Tibial nerve (tissue), 4 donors: Measurements from ENCODE around the gene CHST2. TPM values are rescaled to one million over a fixed set of nuclear protein-coding genes. Genes with fewer than 3 reads are reported as not detected.

ENCODE experiments used
- DNase-seq, 2 donors: peaks; one replicate each; pipeline ENCODE4 v3.0.0-alpha.2; 2019; ENCODE audit warnings: low spot score in 2 of 2
- H3K27ac ChIP-seq, 4 donors: fragments of 200-600 bp; sonication (generic) in 3 of 4; one replicate each; pipeline ENCODE4 v1.5.1; 2017 to 2019; ENCODE audit warnings: mild to moderate bottlenecking in 1 of 4
- H3K27me3 ChIP-seq, 2 donors: fragments of 200-600 bp; sonication (generic) in 1 of 2; one replicate each; pipeline versions ENCODE4 v1.5.1 to v1.6.0; 2017 to 2019
- H3K36me3 ChIP-seq, 3 donors: fragments of 200-600 bp; sonication (generic); one replicate each; pipeline ENCODE4 v1.5.1; 2018 to 2019
- H3K4me1 ChIP-seq, 4 donors: fragments of 200-600 bp; sonication (generic) in 3 of 4; one replicate each; pipeline ENCODE4 v1.5.1; 2017 to 2019
- H3K4me3 ChIP-seq, 4 donors: fragments of 200-600 bp; sonication (generic) in 3 of 4; one replicate each; pipeline ENCODE4 v1.5.1; 2017 to 2019; ENCODE audit warnings: mild to moderate bottlenecking in 1 of 4, moderate library complexity in 1 of 4
- H3K9me3 ChIP-seq, 4 donors: fragments of 200-600 bp; sonication (generic) in 3 of 4; one replicate each; pipeline ENCODE4 v1.5.1; 2017 to 2019
- CTCF ChIP-seq, 5 experiments: fragments of 200-600 bp in 3 of 5; fragments of 450-650 bp in 2 of 5; sonication (generic) in 3 of 5; IDR thresholded peaks; one replicate each; pipeline ENCODE4 v1.5.1; 2016 to 2019; ENCODE audit warnings: antibody characterized with exemption in 5 of 5, mild to moderate bottlenecking in 3 of 5, moderate library complexity in 2 of 5
- EP300 ChIP-seq, 2 donors: sonication (generic); formaldehyde crosslinking; IDR thresholded peaks; one replicate each; pipeline ENCODE4 v1.6.1; 2017; ENCODE audit warnings: antibody characterized with exemption in 2 of 2, mild to moderate bottlenecking in 1 of 2
- POLR2A ChIP-seq, 2 donors: fragments of 450-650 bp; IDR thresholded peaks; one replicate each; pipeline ENCODE4 v1.6.1; 2017; ENCODE audit warnings: antibody characterized with exemption in 2 of 2, mild to moderate bottlenecking in 2 of 2, moderate library complexity in 2 of 2
- WGBS, 2 donors: methylation state at CpG; one replicate each; pipeline ENCODE4 v1.1.5; 2018; 5-methylcytosine and 5-hydroxymethylcytosine counted together
- total RNA-seq, 4 donors: library from RNA; depleted of rRNA; stranded (reverse); fragments of >200 nt; gene quantifications; one replicate each; pipeline ENCODE4 v1.1.0, GENCODE V29; 2016

CHST2 gene
- total RNA-seq, 4 donors from 2014 or later, result 14.7 to 33.7 (median 18.8) TPM

- WGBS, 2 donors, result 48 to 56% methylated on average over 9 of the region's 9 CpGs
- Histone ChIP-seq H3K9me3 (no peaks in the 10 kb centered on the region), H3K36me3 (no peaks in the 10 kb centered on the region), H3K27me3 (peaks cover 0 to 17% of the 10 kb centered on the region in 2 donors), H3K4me3 (no peak overlapping the region), H3K27ac (no peak overlapping the region), H3K4me1 (peaks cover 0 to 14% (median 0%) of the 10 kb centered on the region in 4 donors)
- DNase-seq, result no peak
- no peak for TF ChIP-seq EP300 (IDR thresholded peaks at IDR 0.05)
- TF ChIP-seq CTCF (IDR thresholded peaks at IDR 0.05), result no peak
Measured at GRCh38 chr3:143124601-143125520, 5.3 kb downstream of the CHST2 start.

- no peaks in the 10 kb centered on the region for H3K36me3 ChIP-seq
- WGBS, 2 donors, result 80 to 84% methylated on average over 3 of the region's 3 CpGs
- no peak for DNase-seq
- H3K4me1 ChIP-seq, result no peaks in the 10 kb centered on the region
- no peak overlapping the region for H3K27ac ChIP-seq
- no peaks in the 10 kb centered on the region for H3K9me3 ChIP-seq
- no peaks in the 10 kb centered on the region for H3K27me3 ChIP-seq
- TF ChIP-seq CTCF (IDR thresholded peaks at IDR 0.05), result no peak
- TF ChIP-seq EP300 (IDR thresholded peaks at IDR 0.05), result no peak
- no peak for TF ChIP-seq POLR2A (IDR thresholded peaks at IDR 0.05)
- no peak overlapping the region for H3K4me3 ChIP-seq
Measured at GRCh38 chr3:143127801-143128200, 8.2 kb downstream of the CHST2 start.

GRCh38 chr3:143128227-143128955, 8.8 kb downstream of the CHST2 start:
- WGBS, 2 donors, result 45 to 49% methylated on average over 5 of the region's 5 CpGs

GRCh38 chr3:143132246-143132980, 12.8 kb downstream of the CHST2 start:
- Histone ChIP-seq H3K27me3 (peaks cover 0 to 3% of the 10 kb centered on the region in 2 donors), H3K27ac (no peak overlapping the region), H3K4me1 (no peaks in the 10 kb centered on the region), H3K4me3 (no peak overlapping the region), H3K9me3 (no peaks in the 10 kb centered on the region), H3K36me3 (no peaks in the 10 kb centered on the region)
- TF ChIP-seq EP300 (IDR thresholded peaks at IDR 0.05) (no peak), POLR2A (IDR thresholded peaks at IDR 0.05) (no peak), CTCF (IDR thresholded peaks at IDR 0.05) (no peak)
- DNase-seq, result no peak
- 81 to 84% methylated on average over 3 of the region's 3 CpGs for WGBS, 2 donors

More at GRCh38 chr3:143128227-143128955, 8.8 kb downstream of the CHST2 start:
- TF ChIP-seq CTCF (IDR thresholded peaks at IDR 0.05) (no peak), EP300 (IDR thresholded peaks at IDR 0.05) (no peak), POLR2A (IDR thresholded peaks at IDR 0.05) (no peak)
- no peak for DNase-seq
- no peaks in the 10 kb centered on the region for H3K27me3 ChIP-seq
- no peaks in the 10 kb centered on the region for H3K4me1 ChIP-seq
- H3K36me3 ChIP-seq, result no peaks in the 10 kb centered on the region
- H3K9me3 ChIP-seq, result no peaks in the 10 kb centered on the region
- H3K4me3 ChIP-seq, result no peak overlapping the region
- no peak overlapping the region for H3K27ac ChIP-seq
